KOPT-K1 (cell line): Measurements from ENCODE around the gene MTMR1.

Experiments used
- H3K27ac ChIP-seq: fragments of 200-600 bp; sonication (generic); 2 replicates; pipeline ENCODE4 v1.5.1; 2016; ENCODE audit warnings: antibody characterized with exemption, mild to moderate bottlenecking, low read depth, low read length; ENCODE audit not compliant: poor library complexity, severe bottlenecking
- H3K36me3 ChIP-seq: fragments of 200-600 bp; sonication (generic); 2 replicates; pipeline ENCODE4 v1.5.1; 2017; ENCODE audit warnings: antibody characterized with exemption, mild to moderate bottlenecking, low read length, moderate library complexity; ENCODE audit not compliant: insufficient read depth
- H3K9me3 ChIP-seq: fragments of 200-600 bp; sonication (generic); 2 replicates; pipeline ENCODE4 v1.5.1; 2017; ENCODE audit warnings: antibody characterized with exemption, low read length, mild to moderate bottlenecking; ENCODE audit not compliant: insufficient read depth, poor library complexity, severe bottlenecking

Gene MTMR1

GRCh38 chrX:150763810-150764209 lies 70.6 kb downstream of the MTMR1 start:
- H3K36me3 ChIP-seq = peaks cover 23% of the 10 kb centered on the region
- H3K9me3 ChIP-seq = no peaks in the 10 kb centered on the region
- no peak overlapping the region for H3K27ac ChIP-seq

DNA sequence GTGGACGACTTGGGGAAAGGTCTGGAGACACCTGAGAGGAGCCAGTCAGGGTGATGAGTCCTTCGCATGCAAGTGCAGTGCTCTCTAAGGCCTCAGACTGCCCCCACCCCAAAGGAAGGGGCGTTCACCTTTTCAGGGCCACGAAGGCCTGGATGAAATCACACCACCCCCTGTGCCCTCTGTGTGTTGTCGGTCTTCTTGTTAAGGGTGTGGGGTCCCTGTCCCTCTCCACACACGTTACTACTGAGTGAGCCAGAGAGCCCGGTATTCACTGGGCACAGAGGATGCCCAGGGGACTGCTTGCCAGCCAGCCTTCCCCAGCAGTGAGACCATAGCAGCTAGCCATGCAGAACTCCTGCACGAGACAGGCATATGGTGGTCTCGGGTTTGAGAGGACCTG lies 72.0 kb downstream of the MTMR1 start:
- peaks cover 14% of the 10 kb centered on the region; the same call in 1 of the 2 replicates for H3K36me3 ChIP-seq
- H3K27ac ChIP-seq = no peak overlapping the region
- no peaks in the 10 kb centered on the region for H3K9me3 ChIP-seq

- H3K27ac ChIP-seq = no peak overlapping the region
- H3K36me3 ChIP-seq = peaks cover 14% of the 10 kb centered on the region; the same call in 1 of the 2 replicates
Observed at GRCh38 chrX:150765782-150766350, 72.7 kb downstream of the MTMR1 start.

DNA sequence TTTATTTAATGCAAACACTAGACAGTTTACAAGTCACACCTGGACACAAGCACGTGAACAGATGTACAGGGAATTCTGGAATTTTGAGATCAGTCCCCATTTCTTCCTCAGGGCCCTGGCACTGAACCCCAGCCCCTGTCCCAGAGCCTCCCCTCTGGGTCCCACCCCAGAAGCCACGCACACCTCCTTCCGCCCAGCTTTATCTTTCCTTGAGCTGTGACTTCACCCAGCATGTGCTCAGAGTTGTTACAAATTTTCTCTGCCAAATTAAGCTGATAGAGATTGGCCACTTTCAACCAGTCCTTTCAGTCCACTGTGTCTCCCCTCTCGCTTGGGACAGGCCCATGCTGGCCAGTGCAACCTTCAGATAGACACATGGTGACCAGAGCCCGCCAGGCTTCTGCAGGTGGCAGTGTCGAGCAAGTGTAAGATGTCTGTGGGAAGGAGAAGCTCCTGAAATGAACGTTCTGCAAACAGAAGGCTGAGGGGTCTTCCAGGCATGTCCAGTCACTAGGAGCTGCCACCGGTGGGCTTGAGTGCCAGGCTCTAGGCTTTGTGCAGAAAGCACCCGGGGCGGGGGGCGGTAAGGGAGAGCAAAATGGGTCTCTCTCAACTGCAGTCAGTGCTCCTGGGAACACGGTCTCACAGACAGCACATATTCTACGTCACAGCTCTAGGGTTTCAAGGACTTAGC lies 73.3 kb downstream of the MTMR1 start:
- H3K9me3 ChIP-seq = no peaks in the 10 kb centered on the region
- peaks cover 14% of the 10 kb centered on the region; the same call in 1 of the 2 replicates for H3K36me3 ChIP-seq
- H3K27ac ChIP-seq = no peak overlapping the region

More at GRCh38 chrX:150765782-150766350, 72.7 kb downstream of the MTMR1 start:
- no peaks in the 10 kb centered on the region for H3K9me3 ChIP-seq

- Histone ChIP-seq H3K9me3 (no peaks in the 10 kb centered on the region), H3K36me3 (peaks cover 14% of the 10 kb centered on the region; the same call in 1 of the 2 replicates), H3K27ac (no peak overlapping the region)
Observed at GRCh38 chrX:150767045-150767395, 73.8 kb downstream of the MTMR1 start.

DNA sequence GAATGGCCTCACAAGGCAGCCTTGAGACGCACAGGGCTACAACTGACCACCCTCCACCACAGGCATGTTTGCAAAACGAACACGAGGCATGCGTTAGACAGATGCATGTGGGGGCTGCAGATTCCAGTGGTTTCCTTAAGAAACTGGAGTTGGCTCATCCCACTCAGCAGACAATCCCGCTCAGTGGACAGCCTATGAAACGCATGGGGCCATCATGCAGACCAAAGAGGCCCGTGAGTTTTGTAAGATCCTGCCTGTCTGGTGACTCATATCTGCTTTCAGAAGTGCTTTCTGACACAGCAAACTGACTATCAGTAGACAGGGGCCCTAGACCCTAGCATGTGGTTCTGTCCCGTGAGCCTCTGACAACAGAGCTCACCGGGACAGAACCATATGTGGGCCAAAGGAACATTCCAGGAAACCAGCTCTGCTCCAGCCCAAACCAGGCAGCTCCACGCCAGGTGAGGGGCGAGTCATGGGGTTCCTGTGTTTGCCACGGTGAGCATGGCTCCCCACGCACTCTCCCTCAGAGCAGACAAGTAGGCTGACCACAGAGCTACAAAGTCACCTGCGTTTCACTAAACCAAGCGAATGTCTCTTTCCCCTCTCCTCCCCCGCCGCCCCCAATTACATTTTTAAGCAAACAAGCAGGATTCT lies 74.4 kb downstream of the MTMR1 start:
- Histone ChIP-seq H3K36me3 (peaks cover 9% of the 10 kb centered on the region; the same call in 1 of the 2 replicates), H3K27ac (no peak overlapping the region), H3K9me3 (no peaks in the 10 kb centered on the region)

GRCh38 chrX:150768132-150768485 lies 74.9 kb downstream of the MTMR1 start:
- H3K27ac ChIP-seq = no peak overlapping the region
- H3K36me3 ChIP-seq = peaks cover 4% of the 10 kb centered on the region; the same call in 1 of the 2 replicates

DNA sequence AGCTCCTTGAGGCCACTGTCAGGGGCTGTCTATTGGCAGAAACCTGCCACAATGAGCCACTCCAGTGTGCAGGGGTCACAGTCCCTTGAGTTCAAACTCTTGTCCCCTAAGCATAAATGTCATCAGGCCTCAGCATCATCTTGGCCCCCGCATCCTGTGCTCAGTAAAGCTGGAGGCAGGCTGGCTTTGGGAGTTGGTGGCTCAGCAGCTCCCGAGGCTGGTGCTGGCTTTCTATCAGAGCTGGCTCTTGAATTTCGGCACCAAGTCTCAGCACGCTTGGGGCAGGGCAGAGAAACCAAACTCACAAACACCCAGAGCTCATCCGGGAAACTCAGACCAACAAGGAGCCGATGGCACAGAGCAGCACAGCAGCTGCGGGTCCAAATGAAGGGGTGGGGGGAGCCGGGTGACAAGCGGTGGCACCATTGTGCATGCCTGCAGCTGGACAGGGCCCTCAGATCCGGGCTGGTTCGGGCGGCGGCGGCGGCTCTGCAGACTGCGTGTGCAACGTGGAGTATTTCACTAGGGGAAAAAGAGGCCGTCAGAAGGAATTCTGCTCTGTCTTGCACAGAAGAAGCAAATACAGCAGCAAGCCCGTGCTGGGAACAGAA lies 75.5 kb downstream of the MTMR1 start:
- H3K27ac ChIP-seq = no peak overlapping the region
- peaks cover 4% of the 10 kb centered on the region; the same call in 1 of the 2 replicates for H3K36me3 ChIP-seq
- H3K9me3 ChIP-seq = no peaks in the 10 kb centered on the region

More at GRCh38 chrX:150768132-150768485, 74.9 kb downstream of the MTMR1 start:
- H3K9me3 ChIP-seq = no peaks in the 10 kb centered on the region

GRCh38 chrX:150769408-150769807 lies 76.2 kb downstream of the MTMR1 start:
- H3K27ac ChIP-seq = no peak overlapping the region
- peaks cover 4% of the 10 kb centered on the region; the same call in 1 of the 2 replicates for H3K36me3 ChIP-seq
- no peaks in the 10 kb centered on the region for H3K9me3 ChIP-seq

- H3K27ac ChIP-seq = no peak overlapping the region
- no peaks in the 10 kb centered on the region for H3K9me3 ChIP-seq
- H3K36me3 ChIP-seq = peaks cover 4% of the 10 kb centered on the region; the same call in 1 of the 2 replicates
Observed at GRCh38 chrX:150770623-150771022, 77.4 kb downstream of the MTMR1 start.

GRCh38 chrX:150771116-150771515 lies 77.9 kb downstream of the MTMR1 start:
- Histone ChIP-seq H3K36me3 (peaks cover 4% of the 10 kb centered on the region; the same call in 1 of the 2 replicates), H3K9me3 (no peaks in the 10 kb centered on the region), H3K27ac (no peak overlapping the region)

DNA sequence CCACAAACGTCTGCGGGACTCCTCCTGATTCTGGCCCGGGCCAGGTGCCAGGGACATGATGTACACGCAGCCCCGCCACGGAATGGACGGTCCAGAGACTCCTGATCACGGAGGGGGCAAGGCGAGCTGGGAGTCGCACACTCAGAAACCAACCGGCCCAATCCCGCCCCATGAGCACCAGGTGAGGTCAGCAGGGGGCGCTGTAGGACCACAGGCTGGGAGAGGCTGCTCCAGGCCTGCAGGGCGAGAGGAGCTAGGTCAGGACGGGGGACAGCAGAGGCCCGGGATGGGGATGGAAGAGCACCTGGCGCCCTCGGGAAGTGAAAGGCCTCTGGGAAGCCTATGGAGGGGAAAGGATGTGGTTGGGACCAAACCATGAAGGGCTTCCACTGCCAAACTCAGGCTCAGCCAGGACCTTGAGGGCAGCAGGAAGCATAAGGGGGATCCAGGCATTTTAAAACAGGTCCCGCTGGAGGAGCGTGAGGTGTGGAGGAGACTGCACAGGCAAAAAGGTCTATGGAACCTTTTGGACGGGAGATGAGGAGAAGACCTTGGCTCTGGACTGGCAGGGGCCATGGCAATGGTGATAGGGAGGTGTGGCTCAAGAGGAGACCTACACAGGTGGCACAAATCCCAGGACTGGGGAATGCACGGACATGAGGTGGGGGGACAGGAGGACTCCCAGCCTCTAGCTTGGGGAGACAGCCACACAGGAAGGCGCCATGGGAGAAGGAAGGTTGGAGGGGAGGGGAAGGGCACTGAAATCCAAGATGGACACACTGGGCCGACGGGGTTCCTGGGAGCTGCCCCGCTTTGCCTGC lies 79.2 kb downstream of the MTMR1 start:
- Histone ChIP-seq H3K36me3 (peaks cover 4% of the 10 kb centered on the region; the same call in 1 of the 2 replicates), H3K27ac (no peak overlapping the region), H3K9me3 (no peaks in the 10 kb centered on the region)

DNA sequence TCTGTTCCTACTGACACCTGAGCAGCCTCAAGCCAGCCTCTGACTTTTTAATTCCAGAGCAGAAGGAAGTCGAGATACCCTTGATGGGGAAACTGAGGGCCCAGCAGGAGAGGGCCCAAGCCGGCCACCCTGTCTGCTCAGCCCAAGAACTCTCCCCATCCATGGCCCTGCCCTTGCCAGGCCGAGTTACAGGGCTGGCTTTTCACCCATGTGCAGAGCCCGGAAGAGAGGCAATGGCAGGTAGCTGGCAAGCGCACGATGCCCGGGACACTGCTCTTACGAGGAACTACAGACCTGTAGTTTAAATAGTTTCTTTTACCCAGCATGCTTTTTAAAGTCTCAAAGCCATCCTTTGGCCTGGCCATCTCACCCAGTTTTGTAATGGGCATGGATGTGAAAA lies 79.9 kb downstream of the MTMR1 start:
- Histone ChIP-seq H3K9me3 (no peaks in the 10 kb centered on the region), H3K27ac (no peak overlapping the region), H3K36me3 (peaks cover 4% of the 10 kb centered on the region; the same call in 1 of the 2 replicates)

GRCh38 chrX:150773634-150774033 lies 80.4 kb downstream of the MTMR1 start:
- no peaks in the 10 kb centered on the region for H3K9me3 ChIP-seq

More at GRCh38 chrX:150773634-150774033, 80.4 kb downstream of the MTMR1 start:
- H3K27ac ChIP-seq = no peak overlapping the region
- H3K36me3 ChIP-seq = peaks cover 4% of the 10 kb centered on the region; the same call in 1 of the 2 replicates
